ENCODE data around the gene LYST.
A peak's percentile ranks its signal among the peaks of the same experiment; 100 is the strongest.
"Not testable (repeated sequence)": the region's sequence is repeated elsewhere in the genome, so short reads cannot be mapped to it uniquely, and the experiment has no call there.

Gene LYST

DNA sequence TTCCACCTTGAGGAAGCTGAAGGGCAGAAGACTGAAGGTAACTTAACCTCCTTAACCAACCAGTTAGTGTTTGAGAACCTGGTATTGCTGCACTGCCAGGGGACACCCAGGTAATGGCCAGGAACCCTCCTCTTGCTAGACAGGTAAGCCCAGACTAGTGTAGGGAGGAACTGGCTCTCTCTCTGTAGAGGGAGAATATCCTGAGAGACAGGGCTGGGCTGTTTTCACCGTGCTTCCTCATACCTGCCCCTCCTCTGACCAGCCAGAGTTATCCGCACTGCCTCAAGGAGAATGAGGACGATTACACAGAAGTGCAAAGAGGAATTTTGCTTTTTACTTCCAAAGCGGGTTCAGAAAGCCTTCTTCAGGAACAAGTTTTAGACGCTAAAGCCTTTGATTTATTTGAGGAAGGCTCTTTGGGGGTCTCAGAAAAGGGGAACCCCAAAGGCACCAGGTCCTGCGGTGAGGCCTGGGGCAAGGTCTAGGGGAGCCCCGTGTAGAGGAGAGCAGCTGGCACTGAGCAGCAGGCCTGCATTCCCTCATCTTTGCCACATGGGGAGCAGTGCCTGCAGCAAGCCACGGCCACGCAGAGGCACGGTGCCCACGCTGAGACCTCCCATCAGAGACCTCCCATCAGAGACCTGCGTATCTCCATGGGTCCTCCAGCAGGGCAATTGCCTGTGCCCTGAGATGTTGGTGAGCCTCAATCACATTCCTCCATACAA is 230.6 kb downstream of the LYST start:
- no peak for DNase-seq (ENCODE audit: low read depth)

DNA sequence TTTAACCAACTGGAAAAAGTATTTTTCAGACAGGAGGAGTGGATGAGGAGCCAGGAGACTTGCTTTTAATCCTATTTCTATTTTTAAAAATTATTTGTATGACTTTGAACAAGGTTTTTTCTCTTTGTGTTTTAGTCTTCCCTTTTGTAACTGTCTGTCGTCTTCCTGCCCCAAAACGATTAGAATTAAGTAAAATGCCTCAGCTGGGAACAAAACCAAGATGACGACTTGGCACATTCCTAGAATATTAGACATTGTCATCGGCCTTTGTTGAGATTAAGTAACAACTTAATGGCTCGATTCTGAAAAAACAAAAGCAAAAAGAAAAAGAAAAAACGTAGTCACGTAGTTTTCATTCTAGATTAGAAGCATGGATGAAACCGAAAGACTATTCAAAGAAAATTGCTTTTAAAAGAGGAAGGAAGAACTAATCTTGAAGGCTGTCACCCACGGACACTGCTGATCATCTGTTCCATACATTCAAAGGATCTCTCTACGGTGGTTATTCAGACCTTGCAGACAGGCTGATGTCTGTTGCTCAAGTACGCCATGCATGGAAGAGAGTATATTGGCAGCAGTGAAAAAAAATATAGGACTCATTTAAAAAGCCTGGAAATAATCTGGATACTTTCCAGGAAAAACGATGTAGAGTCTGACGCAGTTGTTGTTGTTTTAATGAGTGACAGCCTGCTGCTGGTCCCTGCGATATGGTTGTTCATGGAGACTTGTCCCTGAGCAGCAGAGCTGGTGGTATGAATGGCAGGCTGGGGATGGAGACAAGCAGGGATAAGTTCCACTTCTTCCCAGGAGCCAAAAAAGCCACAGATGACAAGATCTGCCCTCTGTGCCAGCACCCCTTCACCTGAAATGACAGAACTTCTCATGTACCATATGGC is 234.0 kb downstream of the LYST start:
- DNase-seq (ENCODE audit: low read depth) = peak; percentile 62

DNA sequence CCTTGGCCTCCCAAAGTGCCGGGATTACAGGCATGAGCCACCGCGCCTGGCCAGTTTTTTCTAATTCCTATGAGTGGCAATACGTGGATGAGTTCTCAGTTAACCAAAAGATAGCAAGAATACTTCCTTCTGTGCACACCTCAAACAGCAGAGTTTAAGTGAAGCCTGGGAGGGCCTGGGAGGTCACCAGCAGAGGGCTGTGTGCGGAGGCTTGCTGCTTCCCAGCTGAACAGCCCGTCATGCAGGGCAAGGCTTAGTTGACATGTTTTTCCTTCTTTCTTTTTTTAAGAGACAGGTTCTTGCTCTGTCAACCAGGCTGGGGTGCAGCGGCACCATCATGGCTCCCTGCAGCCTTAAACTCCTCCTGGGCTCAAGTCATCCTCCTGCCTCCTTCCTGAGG is 234.9 kb downstream of the LYST start:
- no peak for DNase-seq (ENCODE audit: low read depth)

DNA sequence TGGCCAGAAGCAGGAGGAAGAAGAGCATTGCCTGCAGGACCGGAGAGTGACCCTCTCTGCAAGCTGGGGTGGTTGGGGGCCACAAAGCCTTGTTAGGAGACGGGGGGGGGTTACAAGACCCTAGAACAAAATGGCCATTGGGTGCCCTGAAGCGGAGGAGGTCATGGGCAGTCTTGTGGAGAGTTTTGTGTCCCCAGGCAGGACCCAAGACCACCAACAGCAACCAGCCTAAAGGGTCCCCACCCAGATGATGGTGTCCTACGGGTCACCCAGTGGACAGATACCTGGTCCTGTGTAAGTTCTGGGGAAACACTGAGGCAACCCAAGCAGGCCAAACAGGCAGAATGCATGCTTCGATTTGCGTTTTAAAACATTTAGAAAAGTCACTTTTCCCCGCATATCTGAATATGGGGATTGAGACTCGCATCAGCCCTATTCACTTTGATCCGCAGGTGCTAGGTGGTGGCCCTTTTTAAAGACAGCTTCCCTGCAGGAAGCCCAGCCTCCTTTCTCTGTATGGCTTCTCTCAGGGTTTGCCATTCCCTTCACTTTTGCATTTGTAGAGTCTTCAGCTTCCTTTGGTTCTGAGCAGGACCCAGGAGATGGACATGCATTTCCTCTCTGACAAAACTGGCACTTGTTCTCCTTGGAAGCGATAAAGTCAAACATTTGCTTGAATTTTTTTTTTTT is 238.2 kb downstream of the LYST start:
- DNase-seq (ENCODE audit: low read depth) = no peak

DNA sequence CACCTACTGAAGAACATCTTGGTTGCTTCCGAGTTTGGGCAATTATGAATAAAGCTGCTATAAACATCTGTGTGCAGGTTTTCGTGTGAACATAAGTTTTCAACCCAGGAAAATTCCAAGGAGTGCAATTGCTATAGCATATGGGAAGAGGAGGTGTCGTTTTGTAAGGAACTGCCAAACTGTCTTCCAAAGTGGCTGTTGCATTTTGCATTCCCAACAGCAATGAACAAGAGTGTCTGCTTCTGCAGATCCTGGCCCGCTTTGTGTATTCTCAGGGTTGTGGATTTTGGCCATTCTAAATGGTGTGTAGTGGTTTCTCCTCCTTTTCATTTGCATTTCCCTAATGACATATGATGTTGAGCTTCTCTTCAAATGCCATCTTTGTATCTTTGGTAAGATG is 240.9 kb downstream of the LYST start:
- no peak for DNase-seq (ENCODE audit: low read depth)

DNA sequence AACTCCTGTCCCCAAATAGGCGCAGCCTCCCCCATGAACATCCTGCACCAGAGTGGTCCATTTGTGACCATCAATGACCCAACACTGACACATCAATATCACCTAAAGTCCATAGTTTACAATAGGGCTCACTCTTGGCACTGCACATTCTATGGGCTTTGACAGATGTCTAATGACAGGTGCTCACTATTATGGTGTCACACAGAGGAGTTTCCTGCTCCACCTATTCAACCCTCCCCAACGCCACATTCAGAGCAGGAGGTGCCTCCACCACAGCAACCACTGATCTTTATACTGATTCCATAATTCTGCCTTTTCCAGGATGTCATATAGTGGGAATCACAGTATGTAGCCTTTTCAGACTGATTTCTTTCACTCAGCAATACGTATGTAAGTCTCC is 241.4 kb downstream of the LYST start:
- DNase-seq (ENCODE audit: low read depth) = no peak

DNA sequence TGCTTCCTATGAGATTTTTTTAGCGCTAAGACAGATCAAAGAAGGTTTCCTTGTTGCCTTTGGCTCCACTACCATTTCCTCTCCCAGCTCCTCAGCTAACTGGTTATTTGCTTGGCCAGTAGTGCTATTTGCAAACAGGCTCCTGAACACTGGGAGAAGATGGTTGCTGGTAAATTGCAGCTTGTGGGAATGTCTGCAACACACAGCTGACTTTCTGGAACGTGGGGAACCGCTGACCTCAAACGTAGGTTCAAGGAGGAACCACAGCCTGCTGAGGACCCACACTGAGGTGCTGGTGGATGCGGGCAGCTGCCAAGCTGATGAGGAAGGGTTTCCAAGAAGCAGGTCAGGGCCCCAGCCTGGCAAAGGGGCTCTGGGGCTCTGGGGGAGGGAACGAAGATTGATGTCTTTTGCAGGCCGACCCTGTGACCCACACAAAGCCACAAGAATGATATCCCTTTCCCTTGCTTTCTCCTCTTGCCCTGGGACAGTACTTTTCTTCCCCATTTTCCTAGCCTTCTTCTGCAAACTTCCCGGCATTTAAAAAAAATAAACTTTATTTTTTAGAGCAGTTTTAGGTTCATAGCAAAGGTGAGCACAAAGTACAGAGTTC is 241.9 kb downstream of the LYST start:
- DNase-seq (ENCODE audit: low read depth) = peak; percentile 89

DNA sequence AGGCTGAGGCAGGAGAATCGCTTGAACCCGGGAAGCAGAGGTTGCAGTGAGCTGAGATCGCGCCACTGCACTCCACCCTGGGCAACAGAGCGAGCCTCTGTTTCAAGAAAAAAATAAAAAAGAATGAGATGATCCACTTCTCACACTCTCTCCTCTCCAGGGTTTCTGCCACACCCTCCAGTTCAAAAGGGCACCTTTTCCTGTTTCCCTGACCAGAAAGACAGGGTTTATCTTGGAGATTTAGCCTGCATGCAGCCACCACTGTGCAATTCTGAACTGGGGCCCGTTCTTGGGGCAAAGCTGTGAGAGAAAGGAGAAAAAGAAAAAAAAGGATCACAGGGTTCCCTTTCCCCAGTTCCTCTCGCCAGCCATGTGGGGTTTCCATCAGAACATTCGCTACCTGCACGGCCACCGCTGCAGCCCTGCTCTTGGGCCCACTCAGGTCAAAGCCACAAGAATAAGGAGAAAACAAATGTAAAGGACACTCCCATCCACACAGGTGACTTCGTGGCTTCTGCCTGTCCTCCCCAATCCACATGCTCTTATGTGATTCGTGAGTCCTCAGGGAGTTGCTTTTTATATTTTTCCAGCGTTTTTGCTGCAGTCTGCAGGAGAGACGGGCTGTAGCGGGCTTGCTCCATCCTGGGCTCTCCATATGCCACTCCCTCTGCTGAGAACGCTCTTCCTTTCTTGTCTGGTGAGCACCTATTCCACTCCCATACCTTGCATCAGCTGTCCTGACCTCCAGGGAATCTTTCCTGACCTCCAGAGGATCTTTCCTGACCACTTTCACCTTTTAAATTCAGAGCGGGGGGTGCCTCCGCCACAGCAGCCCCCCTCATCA is 243.5 kb downstream of the LYST start:
- DNase-seq (ENCODE audit: low read depth) = no peak

DNA sequence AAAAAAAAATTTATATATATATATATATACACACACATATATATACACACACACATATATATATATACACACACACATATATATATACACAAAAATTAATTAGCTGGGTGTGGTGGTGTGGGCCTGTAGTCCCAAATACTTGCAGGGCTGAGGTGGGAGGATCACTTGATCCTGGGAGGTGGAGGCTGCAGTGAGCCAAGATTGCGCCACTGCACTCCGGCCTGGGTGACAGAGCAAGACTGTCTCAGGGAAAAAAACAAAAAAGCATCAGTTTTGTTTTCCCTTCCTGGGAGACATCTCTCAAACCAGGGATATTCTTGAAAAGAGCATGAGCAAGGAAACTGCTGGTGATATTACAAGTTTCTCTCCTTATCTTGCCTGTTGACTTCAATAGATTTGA is 247.6 kb downstream of the LYST start:
- DNase-seq (ENCODE audit: low read depth) = not testable (repeated sequence)

DNA sequence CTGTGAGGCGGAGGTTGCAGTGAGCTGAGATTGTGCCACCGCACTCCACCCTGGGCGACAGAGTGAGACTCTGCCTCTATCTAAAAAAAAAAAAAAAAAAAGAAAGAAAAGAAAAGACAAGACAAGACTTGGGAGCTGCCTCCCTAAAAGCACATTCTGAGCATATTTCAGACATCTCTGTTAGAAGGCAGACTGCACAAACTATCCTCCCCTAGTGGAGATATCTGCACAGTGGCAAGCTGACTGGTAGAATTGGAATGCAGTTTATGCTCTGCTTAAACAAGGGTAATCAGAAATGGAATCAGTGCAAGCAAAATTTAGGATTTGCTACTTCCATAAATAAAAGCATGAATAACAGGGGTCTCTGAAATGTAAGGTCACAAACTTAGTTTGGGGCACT is 248.9 kb downstream of the LYST start:
- peak; percentile 72 for DNase-seq (ENCODE audit: low read depth)

DNA sequence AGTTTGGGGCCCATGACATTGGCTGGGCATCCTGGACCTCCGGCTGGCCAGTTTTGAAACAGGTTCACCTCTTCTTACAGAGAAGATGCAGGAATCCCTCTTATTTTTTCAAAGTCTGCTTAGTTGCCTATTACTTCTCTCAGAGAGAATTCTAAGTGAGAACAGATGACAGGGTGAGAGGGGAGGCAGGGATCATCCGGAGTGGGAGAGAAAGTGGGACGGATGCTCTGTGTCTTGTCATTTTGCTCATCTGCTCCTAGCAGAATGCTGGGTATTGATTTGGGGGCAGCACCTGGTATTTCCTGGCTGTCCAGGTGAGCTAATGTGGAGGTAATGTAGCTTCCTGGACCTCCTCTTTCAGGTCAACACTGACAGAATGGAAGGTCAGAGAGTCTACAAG is 249.6 kb downstream of the LYST start:
- no peak for DNase-seq (ENCODE audit: low read depth)

DNA sequence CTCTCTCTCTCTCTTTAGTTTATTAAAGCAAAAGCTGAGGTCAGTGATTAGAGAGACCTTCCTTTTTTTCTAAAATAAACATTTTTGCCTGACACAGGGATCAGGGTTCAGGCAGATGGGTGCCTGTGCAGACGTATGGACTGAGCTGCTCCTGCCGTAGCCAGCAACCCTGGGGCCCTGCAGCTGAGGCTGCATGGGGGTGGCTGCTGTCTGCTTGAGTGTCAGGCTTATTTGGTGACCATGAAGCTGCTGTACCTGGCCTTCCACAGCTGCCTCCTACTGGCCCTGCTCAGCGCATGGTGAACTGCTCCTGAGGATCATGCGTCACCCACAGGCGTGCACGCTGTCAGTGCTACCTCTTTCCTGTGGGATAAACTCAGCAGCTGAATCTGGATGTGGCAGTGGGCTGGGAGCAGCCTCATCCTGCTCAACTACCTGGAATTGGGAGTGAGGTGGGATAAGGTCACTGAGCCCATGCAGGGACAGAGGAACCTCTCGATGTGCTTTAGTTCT is 252.2 kb downstream of the LYST start:
- no peak for DNase-seq (ENCODE audit: low read depth)

DNA sequence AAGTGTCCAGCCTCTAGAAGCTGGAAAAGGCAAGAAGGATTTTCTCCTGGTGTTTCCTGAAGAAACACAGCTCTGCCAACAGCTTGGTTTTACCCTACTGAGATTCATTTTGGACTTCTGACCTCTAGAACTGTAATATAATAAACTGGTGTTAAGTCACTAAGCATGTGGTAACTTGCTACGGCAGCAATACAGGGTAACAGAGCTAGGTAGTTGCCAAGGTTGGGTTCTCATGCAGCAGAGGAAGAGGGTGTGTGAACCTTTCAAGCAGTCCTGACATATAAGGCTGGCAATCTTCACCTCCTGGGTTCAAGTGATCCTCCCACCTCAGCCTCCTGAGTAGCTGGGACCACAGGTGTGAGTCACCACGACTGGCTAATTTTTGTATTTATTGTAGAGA is 253.1 kb downstream of the LYST start:
- no peak for DNase-seq (ENCODE audit: low read depth)

DNA sequence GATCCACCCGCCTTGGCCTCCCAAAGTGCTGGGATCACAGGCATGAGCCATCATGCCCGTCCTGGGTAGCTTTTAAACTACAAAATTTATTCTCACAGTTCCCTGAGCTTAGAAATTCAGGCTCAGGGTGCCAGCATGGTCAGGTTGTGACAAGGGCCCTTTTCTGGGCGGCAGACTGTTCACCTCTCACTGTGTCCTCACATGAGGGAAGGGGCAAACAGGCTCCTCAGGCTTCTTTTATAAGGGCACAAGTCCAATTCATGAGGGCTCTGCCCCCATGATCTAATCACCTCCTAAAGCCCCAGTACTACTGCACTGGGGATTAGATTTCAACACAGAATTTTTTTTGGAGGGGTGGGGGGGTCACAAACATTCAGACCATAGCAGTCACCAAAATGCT is 253.9 kb downstream of the LYST start:
- DNase-seq (ENCODE audit: low read depth) = no peak
